HG03457 (cell line): ENCODE results near the gene DNAJB1.
A peak's percentile ranks its signal among the peaks of the same experiment; 100 is the strongest.
"Not testable (repeated sequence)": the region's sequence is repeated elsewhere in the genome, so short reads cannot be mapped to it uniquely, and the experiment has no call there.

ENCODE experiments used
- ATAC-seq: cut with Tn5 transposase; IDR thresholded peaks from one replicate; pipeline ENCODE4 v1.9.1; 2021; ENCODE audit warnings: moderate number of reproducible peaks; ENCODE audit not compliant: unreplicated experiment

Gene DNAJB1

DNA sequence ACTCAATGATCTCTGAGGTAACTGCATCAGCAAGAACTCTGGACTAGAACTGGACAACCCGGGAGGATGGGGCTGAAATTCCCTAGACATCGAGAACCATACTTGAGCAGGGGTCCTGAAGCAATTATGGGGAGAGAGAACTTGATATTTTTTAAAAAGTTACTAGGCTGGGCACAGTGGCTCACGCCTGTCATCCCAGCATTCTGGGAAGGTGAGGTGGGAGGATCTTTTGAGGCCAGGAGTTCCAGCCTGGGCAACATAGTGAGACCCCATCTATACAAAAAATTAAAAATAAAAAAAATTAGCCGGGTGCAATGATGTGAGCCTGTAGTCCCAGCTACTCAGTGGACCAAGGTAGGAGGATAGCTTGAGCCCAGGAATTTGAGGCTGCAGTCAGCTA is 2.3 kb upstream of the DNAJB1 start:
- no peak for ATAC-seq

DNA sequence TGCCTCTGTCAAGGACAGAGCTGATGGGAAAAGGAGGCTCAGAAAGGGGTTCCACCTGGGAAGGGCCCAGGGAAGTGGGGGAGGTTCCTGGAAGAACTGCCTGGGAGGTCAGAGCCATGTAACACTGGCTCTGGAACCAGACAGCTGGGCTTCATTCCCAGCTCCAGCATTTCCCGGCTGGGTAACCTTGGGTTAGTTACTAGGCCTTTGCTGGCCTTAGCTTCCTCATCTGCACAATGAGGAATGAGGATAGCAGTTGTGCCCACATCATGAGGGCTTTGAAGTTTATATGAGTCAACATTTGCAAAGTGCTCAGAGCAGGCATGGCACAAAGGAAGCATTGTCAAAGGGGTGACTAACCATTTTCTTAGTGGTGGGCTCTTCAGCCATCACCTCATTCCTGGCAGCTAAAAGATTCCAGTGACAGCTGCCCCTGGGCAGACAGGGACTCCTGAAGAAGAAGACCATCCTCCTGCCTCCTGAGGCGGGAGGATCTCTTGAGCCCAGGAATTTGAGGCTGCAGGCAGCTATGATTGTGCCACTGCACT is 1.7 kb upstream of the DNAJB1 start:
- ATAC-seq: no peak

DNA sequence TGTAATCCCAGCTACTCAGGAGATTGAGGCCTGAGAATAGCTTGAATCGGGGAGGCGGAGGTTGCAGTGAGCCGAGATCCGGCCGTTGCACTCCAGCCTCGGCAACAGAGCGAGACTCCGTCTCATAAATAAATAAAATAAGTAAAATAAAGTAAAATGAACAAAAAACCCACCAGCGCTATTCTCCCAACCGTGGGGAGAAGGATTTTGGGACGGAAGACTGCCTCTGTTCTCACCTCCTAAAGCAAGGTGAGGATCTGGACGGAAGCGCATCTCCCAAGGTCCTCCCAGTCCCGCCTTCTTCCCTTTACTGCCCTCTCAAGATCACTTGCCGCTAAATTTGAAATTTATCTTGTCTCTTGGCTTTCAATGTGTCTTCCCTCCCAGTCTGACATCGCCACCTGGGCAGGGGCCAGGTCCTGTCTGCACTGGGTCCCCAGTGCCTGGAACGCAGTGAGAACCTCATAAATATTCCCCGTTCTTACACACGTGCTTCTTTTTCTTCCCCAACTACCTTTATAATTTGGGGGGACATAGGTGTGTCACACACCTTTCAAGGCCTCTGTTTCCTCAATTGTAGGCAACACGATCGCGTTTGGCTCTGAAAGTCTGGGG is 1.2 kb upstream of the DNAJB1 start:
- ATAC-seq: no peak

DNA sequence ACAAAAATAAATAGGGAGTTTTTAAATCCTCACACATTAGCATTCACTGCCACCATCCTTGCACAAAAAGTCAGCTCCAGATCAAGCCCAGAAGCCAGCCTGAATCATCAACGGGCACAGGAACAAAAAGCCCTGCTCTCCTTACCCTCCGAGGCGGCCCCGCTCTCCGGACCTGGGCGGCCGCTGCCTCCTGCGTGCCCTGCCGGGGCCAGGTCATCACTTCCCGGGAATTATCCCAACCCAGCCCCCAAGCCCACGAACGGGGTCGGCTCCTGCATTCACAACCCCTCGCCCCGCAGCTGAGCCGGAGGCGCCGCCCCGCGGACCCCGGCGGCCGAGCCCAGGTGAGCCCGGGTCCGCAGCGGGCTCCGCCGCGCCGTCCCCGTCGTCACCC is 754 bp downstream of the DNAJB1 start:
- ATAC-seq: peak; percentile 2

DNA sequence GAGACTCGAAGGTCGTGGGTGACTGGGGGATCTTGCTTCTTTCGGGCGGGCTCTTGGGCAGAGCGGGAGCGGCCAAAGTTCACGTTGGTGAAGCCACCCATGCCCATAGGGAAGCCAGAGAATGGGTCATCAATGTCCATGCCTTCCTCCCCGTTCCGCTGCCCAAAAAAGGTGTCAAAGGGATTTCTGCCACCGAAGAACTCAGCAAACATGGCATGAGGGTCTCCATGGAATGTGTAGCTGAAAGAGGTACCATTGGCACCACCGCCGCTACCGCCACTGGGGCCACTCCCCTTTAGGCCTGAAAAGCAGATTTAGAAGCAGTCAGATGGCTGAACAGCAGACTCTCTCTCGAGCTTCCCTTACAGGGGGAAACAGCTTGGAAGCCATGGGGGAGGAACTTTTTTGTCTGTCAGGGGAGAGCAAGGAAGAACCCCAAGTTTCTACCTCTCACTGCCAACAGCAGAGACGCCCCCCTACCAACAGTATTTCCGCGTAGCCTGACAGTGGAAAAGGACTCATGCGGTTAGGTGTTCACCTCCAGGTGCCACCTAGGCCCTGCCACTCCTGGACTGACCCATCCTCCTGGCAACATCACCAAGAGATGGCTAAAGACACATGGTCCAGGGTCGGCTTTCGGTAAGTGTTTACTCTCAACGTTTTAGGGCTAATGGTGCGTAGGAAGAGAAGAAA is 1.3 kb downstream of the DNAJB1 start:
- no peak for ATAC-seq

DNA sequence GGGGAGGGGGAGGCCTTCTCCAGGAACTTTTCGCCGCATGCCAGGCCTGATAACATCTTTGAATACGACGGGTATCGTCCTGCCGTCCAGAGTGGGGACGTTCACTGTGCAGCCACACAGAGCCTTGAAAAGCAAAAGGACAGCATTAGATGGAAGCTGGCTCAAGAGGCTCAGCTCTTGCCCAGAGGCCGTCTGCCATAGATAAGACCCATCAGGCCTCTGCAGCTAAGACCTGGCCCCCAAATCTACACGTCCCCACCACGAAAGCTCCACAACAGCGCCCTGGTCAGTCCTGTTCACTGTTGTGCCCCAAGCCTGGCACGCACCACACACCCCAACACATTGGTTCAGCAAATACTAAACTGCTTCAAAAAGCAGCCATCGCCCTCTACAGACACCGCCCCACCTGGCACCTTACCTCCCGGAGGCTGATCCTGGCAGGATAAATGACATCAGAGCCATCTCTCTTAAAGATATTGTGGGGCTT is 2.1 kb downstream of the DNAJB1 start:
- ATAC-seq: no peak

DNA sequence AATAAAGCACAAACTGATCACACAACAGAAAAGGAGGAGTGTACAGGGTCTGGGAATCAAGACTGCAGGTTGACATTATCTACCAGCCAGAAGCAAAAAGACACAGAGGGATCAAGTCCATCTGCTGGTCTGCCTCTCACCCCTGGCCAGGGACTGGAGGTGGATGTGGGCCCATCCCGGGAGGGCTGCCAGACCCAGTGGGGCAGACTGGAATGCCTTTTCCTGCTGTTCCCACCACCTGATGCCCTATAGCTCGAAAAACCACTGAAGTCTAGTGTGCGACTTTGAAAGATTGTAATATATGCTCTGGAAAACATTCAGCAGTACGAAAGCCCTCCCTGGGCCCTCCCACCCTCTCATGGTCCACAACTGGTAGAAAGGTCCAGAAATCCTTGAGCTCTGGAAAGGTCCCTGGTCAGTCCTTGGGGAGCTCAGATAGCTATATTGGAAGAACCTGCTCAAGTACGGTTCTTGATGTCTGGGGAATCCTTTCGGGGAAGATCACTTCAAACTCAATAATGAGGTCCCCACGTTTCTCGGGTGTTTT is 2.6 kb downstream of the DNAJB1 start:
- no peak for ATAC-seq

DNA sequence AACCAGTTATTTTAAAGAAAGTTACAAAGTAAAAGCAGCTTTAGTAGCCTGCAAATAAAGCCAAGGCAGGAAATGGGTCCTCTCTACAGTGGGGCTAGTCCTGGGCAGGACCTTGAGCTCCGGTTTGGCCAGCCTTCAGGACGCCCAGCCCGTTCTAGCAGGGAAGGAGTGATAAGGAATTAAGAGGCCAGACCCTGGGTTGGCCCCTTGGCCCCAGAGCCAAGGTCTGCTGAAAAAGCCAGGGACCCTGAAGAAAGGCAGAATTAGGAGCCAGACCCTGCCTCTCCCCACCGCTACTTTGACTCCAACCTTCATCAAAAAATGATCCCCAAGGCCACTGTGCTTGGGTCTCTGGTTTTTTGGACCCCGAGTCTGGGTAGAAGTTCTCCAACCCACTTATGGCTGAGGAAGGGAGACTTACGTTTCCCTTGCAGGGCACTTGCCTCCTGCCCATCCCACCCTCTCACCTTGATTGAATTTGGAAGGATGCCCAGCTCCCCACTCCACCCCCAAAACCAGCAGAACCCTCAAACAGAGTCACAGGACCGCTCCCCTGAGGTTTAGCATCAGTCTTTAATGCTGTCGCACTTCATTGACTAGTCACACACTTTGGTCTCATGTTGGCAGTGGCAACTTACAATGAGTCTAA is 3.9 kb downstream of the DNAJB1 start:
- no peak for ATAC-seq

DNA sequence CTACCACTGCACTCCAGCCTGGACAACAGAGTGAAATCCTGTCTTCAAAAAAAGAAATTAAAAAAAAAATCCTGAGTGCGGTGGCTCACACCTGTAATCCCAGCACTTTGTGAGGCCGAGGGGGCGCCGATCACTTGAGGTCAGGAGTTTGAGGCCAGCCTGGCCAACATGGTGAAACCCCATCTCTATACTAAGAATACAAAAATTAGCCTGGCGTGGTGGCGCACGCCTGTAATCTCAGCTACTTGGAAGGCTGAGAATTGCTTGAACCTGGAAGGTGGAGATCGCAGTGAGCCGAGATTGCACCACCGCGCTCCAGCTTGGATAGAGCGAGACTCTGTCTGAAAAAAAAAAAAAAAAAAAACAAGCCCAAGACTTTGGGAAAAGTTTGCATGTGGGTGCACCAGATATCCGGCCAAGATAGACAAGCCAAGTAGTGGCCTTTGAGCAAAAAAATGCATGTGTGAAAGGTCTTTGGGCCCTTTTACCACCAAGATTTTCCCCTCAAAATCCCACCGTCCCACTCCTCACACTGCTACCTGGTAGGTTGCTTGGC is 5.7 kb downstream of the DNAJB1 start:
- ATAC-seq: no peak

DNA sequence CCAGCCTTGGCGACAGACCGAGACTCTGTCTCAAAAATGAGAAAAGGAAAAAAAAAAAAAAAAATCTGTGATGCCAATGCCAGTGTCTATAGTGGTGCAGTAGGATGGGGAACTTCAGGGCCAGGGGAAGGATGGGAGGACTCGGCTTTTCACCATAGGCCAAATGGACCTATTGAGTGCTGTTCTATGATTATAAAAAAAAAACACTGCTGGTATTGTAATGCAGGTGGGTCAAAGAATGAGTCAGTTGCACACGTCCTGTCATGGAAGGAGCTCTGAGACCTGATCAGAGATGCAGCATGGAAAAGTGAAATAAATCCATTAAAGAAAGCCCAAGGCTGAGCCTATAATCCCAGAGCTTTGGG is 7.0 kb downstream of the DNAJB1 start:
- ATAC-seq: no peak

DNA sequence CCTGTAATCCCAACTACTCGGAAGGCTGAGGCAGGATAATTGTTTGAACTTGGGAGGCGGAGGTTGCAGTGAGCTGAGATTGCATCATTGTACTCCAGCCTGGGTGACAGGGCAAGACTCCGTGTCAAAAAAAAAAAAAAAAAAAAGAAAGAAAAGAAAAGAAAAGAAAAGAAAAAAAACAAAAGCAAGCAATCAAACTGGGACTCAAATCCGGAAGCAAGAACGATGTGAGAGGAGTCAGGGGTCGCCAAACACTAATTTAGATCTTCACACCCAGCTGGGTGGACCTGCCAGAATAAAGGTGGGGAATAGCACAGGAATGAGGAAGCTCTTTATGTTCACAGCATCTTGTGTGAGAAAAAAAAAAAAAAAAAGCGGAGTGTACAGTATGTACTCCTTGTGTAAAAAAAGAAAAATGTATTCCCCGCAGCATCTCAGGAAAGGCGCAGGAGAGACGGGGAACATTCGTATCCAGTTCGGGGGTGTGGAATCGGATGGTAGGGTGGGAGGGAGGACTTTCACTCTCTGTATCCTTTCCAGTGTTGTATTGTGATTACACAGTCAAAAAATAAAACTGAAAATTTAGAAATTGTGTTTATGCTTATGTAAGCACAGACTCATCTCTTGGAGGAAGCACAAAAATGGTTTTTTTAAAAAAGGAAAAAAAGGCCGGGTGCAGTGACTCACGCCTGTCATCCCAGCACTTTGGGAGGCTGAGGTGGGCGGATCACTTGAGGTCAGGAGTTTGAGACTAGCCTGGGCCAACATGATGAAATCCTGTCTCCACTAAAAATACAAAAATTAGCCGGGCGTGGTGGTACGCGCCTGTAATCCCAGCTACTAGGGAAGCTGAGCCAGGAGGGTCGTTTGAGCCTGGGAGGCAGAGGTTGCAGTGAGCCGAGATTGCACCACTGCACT is 7.6 kb downstream of the DNAJB1 start:
- no peak for ATAC-seq

DNA sequence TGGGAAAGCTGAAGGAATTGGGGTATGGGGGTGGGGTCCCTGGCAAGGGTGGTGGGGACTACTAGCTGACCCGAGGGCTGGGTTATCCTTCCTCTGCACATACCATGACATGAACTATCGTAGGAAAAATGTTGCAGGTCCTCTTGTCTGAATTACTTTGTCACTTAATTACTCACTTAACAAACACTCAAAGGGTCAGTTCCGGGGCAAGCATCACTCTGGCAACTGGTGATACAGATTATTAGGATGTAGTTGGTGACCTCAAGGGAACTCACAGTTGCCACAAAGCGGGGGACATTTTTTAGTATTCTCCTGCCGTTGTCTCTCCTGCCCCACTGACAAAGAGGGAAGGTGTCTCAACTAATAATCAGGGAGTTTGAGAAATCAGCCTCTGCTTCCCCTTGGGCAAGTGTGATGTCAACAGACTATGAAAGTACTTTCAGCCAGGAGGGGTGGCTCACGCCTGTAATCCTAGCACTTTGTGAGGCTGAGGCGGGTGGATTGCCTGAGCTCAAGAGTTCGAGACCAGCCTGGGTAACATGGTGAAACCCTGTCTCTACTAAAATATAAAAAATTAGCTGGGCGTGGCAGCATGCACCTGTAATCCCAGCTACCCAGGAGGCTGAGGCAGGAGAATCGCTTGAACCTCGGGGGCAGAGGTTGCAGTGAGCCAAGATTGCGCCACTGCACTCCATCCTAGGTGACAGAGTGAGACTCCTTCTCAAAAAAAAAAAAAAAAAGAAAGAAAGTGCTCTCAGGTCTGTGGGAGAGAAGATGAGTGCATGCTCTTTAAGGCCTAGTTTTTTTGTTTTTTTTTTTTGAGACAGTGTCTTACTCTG is 10.3 kb downstream of the DNAJB1 start:
- ATAC-seq: no peak

DNA sequence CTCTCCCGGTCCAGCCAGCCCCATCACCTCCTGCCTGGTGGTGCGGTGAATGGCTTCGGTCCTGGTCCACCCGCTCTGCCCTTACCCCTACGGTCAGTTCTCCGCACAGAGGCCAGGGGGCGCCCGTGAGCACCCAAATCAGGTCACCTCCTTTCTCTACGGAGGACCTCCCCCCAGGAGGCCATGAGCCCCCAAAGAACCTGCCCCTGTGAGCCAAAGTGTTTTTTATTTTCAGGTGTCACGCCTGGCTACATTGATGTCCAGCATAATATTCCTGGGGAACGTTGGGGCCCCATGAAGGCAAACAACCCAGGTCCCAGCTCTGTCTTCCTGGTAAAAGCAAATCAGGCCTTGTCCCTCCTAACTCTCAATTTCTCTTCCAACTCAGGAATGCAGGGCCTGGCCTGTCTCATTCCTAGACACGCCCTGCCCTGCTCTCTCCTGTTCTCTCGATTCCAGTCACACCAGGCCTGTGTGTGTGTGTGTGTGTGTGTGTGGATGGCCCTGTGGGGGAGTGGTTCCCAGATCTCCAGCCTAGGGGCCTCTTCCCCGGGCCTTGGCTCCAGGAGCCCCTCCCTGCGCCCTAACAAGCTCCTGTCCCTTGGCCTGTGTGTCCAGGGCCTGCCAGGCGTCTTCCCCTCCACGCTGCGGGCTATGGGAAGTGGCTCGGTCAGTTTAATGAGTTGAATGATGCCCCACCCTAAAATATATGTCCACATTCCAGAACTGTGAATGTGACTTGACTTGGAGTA is 12.5 kb downstream of the DNAJB1 start:
- no peak for ATAC-seq

DNA sequence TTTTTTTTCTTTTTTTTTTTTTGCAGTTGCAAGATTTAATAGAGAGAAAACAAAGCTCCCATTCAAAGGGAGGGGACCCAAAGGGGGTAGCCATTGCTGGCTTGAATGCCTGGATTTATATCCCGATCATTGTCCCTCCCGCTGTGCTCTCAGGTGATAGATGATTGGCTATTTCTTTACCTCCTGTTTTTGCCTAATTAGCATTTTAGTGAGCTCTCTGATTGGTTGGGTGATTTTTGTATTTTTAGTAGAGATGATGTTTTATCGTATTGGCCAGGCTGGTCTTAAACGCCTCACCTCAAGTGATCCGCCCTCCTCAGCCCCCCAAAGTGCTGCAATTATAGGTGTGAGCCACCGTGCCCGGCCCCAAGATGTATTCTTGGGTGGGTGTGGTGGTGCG is 13.6 kb downstream of the DNAJB1 start:
- not testable (repeated sequence) for ATAC-seq

DNA sequence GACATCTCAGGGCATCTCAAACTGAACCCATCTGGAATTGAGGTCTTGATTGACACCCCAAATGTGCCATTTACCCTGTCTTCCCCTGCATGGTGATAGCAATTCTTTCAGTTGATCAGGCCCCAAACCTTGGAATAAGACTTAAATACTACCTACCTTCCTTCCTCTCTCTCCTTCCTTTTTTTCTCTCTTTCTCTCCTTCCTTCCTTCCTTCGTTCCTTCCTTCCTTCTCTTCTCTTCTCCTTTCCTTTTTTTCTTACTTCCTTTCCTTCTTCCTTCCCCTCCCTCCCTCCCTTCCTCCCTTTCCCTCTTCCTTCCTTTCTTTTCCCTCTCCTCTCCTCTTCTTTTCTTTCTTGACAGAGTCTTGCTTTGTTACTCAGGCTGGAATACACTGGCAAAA is 14.9 kb downstream of the DNAJB1 start:
- no peak for ATAC-seq

DNA sequence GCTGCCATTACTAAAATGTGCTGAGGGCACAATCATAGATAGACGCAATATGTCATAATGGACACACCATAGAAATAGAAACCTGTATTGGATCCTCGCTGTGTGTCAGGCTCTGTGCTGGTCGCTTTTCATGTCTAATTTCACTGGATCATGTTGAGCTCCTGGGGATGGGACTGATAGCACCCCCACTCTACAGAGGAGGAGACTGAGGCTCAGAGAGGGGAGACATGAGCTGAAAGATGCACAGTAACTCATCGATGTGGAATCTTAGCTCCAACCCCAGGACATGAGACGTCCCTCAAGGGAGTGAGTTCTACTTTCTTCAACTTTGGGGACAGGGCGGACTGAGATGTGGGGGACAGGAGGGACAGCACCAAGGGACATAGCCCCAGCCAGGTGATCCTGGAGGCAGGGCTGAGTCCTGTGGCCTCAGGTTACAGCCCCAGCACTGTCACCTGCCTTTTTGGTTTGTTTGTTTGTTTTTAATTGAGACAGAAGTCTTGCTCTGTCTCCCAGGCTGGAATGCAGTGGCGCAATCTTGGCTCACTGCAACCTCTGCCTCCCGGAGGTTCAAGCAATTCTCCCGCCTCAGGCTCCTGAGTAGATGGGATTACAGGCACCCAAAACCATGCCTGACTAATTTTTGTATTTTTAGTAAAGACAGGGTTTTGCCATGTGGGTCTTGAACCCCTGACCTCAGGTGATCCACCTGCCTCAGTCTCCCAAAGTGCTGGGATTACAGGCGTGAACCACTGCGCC is 15.7 kb downstream of the DNAJB1 start:
- no peak for ATAC-seq

DNA sequence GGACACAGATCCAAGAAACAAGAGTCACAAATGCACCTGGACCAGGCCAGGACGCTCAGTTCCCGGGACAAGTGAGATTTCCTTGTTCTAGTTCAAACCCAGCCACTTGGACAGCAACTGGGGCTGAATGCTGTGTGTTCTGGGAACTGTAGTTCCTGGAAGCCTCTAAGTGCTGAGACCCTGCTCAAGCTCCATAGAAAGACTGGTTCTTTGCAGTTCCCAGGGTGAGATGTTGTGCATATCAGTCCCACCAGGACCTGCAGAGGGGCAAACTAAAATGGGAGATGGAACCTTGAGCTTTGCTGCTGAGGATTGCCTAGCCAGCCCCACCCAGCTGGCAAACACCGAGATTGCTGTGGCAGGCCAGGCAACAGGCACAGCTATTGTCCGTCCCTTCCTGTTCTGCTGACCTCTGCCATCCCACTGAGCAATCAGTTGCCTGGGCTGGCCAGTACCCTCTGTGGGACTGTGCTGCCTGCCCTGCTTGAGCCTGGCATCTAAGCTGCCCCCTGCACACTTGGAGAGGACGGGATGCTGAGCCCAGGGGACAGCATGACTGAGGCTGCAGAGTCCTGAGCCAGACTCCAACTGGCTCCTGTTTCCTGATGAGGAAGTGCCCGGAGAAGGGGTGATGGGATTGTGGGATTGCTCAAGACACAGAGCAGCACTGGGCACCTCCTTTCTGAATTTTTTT is 20.8 kb downstream of the DNAJB1 start:
- no peak for ATAC-seq

DNA sequence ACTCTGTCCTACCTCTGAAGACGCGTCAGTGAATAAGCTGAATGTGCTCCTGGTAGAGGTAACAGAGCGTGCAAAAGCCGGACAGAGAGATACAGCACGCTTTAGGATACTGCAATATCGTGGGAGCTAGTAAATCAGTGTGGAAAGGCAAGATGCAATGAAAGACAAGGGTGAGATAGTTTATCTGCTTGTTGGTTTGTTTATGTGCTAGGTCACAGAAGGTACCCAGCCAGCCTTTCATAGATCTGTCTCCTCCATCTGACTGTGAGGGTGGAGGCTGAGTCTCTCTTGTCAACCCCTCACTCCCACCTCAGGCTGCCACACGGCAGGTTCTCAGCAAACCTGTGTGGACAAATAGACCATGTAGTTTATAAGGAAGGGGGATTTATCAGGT is 21.4 kb downstream of the DNAJB1 start:
- no peak for ATAC-seq
